ENCODE data around the gene NLGN1.

Gene NLGN1

DNA sequence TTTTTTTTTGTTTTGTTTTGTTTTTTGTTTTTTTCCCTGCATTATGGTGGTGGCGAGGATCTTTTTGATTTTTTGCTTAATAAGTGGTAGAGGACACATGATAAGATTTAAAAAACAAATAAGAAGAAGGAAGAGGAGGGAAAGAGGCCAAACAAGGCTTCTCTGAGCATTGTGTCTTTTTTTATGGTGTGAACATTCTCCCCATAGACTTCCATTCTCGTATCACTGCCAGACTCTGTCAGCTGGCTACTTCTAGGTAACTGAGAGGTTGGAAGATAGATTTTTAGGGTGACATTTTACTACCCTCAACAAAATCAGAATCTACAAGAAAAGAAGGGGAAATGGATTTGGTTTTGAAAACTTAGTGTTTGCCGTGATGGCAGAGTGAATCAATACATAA, 3.8 kb downstream of the NLGN1 start:
- H3K4me3 ChIP-seq (ENCODE audit: low read depth, low read length): no peak overlapping the region
- DNase-seq (ENCODE audit: low read depth): no peak
- no peak for TF ChIP-seq MYC (IDR thresholded peaks at IDR 0.05; ENCODE audit: low read depth, low read length)
- TF ChIP-seq POLR2A (IDR thresholded peaks at IDR 0.05; ENCODE audit: extremely low read depth, insufficient read length): no peak
- TF ChIP-seq, protein P1, sequence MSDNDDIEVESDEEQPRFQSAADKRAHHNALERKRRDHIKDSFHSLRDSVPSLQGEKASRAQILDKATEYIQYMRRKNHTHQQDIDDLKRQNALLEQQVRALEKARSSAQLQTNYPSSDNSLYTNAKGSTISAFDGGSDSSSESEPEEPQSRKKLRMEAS (IDR thresholded peaks at IDR 0.05; ENCODE audit: low read depth, low read length): no peak
- TF ChIP-seq, protein P2, sequence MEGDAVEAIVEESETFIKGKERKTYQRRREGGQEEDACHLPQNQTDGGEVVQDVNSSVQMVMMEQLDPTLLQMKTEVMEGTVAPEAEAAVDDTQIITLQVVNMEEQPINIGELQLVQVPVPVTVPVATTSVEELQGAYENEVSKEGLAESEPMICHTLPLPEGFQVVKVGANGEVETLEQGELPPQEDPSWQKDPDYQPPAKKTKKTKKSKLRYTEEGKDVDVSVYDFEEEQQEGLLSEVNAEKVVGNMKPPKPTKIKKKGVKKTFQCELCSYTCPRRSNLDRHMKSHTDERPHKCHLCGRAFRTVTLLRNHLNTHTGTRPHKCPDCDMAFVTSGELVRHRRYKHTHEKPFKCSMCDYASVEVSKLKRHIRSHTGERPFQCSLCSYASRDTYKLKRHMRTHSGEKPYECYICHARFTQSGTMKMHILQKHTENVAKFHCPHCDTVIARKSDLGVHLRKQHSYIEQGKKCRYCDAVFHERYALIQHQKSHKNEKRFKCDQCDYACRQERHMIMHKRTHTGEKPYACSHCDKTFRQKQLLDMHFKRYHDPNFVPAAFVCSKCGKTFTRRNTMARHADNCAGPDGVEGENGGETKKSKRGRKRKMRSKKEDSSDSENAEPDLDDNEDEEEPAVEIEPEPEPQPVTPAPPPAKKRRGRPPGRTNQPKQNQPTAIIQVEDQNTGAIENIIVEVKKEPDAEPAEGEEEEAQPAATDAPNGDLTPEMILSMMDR (IDR thresholded peaks at IDR 0.05; ENCODE audit: low read depth, low read length): no peak

DNA sequence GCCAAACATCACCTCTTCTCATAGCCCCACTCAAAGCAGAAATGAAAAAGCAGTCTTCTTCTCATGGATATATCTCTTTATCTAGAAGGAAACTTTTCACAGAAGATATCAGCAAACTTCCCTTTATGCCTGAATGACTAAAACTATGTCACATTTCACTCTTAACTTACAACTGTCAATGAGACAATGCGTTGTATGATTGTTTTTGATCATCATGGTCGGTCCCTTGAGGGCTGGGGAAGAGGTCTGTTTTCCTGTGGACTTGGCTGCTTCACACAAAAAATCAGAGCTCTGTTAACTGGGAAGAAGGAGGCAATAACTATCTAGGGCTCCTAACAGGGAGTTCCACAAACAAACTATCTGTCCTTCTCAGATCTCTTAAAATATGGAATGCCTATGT, 5.1 kb downstream of the NLGN1 start:
- no peak for DNase-seq (ENCODE audit: low read depth)
- TF ChIP-seq MYC (IDR thresholded peaks at IDR 0.05; ENCODE audit: low read depth, low read length) (no peak), POLR2A (IDR thresholded peaks at IDR 0.05; ENCODE audit: extremely low read depth, insufficient read length) (no peak)
- TF ChIP-seq, protein P2 (IDR thresholded peaks at IDR 0.05; ENCODE audit: low read depth, low read length): no peak
- TF ChIP-seq, protein P1 (IDR thresholded peaks at IDR 0.05; ENCODE audit: low read depth, low read length): no peak
- H3K4me3 ChIP-seq (ENCODE audit: low read depth, low read length): no peak overlapping the region

DNA sequence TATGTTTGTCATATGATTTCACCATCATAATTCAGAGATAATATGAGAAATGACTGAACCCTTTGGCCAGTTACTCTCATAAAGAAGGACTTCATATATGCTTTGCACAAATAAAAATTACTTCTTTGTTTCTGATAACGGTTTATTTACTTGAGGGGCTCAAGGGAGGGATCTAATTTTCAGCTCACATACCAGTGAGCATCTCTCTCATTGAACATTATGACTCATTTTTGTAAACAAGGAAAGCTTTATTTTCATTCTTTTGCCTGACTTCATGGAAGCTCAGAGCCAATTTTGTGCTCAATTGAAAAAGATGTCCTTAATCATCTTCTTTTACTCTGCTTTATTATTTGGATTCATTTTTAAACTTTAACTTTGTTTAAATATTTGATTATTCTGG, 5.8 kb downstream of the NLGN1 start:
- TF ChIP-seq MYC (IDR thresholded peaks at IDR 0.05; ENCODE audit: low read depth, low read length) (no peak), POLR2A (IDR thresholded peaks at IDR 0.05; ENCODE audit: extremely low read depth, insufficient read length) (no peak)
- TF ChIP-seq, protein P1 (IDR thresholded peaks at IDR 0.05; ENCODE audit: low read depth, low read length): no peak
- TF ChIP-seq, protein P2 (IDR thresholded peaks at IDR 0.05; ENCODE audit: low read depth, low read length): no peak
- no peak overlapping the region for H3K4me3 ChIP-seq (ENCODE audit: low read depth, low read length)
- no peak for DNase-seq (ENCODE audit: low read depth)

DNA sequence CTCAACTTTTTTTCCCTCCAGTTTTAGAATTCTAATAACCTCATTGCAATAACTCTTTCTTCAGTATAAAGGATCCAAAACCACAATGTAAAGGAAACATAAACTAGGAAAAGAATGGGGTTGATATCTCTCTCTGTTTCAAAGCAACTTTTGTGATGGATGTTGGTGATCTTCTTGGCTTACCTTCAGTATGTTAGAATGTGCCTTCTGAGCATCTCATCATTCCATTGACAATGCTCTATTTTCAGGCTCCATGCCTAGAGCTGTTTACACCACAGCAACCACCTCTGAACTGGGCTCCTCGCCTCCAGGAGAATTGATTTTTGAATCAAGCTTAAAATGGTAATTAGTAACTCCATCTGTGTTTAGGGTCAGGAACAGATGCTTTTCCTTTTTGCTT, 6.6 kb downstream of the NLGN1 start:
- H3K4me3 ChIP-seq (ENCODE audit: low read depth, low read length): no peak overlapping the region
- DNase-seq (ENCODE audit: low read depth): no peak
- TF ChIP-seq, protein P1 (IDR thresholded peaks at IDR 0.05; ENCODE audit: low read depth, low read length): no peak
- TF ChIP-seq MYC (IDR thresholded peaks at IDR 0.05; ENCODE audit: low read depth, low read length) (no peak), POLR2A (IDR thresholded peaks at IDR 0.05; ENCODE audit: extremely low read depth, insufficient read length) (no peak)
- TF ChIP-seq, protein P2 (IDR thresholded peaks at IDR 0.05; ENCODE audit: low read depth, low read length): no peak

DNA sequence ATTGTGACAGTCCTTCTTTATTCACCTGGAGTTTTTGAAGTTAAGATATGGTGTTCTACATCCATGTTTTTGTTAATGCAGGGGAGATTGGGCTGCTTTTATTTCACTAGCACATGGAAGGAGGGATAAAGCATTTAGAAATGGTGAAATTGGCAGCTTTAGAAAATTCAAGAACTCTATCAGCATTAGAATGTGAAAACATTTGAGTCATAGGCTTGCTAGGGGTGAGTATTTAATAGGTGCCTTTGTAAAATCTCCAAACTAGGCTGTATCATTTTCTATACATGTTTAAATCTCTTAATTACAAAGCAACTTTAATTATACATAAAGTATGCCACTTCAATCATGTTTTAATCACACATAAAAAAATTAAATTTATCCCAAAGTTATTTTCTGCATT, 12.9 kb downstream of the NLGN1 start:
- TF ChIP-seq MYC (IDR thresholded peaks at IDR 0.05; ENCODE audit: low read depth, low read length) (no peak), POLR2A (IDR thresholded peaks at IDR 0.05; ENCODE audit: extremely low read depth, insufficient read length) (no peak)
- TF ChIP-seq, protein P1 (IDR thresholded peaks at IDR 0.05; ENCODE audit: low read depth, low read length): no peak
- TF ChIP-seq, protein P2 (IDR thresholded peaks at IDR 0.05; ENCODE audit: low read depth, low read length): no peak
- H3K4me3 ChIP-seq (ENCODE audit: low read depth, low read length): no peak overlapping the region

DNA sequence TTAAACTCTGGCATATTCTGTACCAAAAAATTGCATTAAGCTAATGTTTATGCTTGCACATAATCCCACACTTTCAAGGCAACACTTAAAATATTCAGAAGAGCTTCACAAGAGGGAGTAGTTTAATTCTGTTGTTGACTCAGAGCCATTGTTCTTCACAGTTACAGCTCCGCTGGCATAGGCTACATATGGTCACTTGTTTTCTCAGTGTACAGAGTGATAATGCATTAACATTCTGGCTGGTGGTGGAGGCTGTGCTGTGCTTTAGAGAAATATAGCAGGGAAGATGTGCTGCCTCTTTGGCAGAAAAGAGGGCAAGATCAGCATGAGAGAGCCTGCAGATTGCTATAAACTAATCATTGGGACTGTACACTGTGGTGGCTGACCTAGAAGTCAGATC, 13.3 kb downstream of the NLGN1 start:
- TF ChIP-seq POLR2A (IDR thresholded peaks at IDR 0.05; ENCODE audit: extremely low read depth, insufficient read length) (no peak), MYC (IDR thresholded peaks at IDR 0.05; ENCODE audit: low read depth, low read length) (no peak)
- TF ChIP-seq, protein P2 (IDR thresholded peaks at IDR 0.05; ENCODE audit: low read depth, low read length): no peak
- TF ChIP-seq, protein P1 (IDR thresholded peaks at IDR 0.05; ENCODE audit: low read depth, low read length): no peak
- DNase-seq (ENCODE audit: low read depth): no peak
- H3K4me3 ChIP-seq (ENCODE audit: low read depth, low read length): no peak overlapping the region

More for the DNA sequence above, 12.9 kb downstream of the NLGN1 start:
- DNase-seq (ENCODE audit: low read depth): no peak

Data from NB4 (cell line).